HG03439 (cell line): Measurements from ENCODE around the gene PDE4B.
"Not testable (repeated sequence)": the region's sequence is repeated elsewhere in the genome, so short reads cannot be mapped to it uniquely, and the experiment has no call there.

Source experiments
- ATAC-seq: cut with Tn5 transposase; IDR thresholded peaks from one replicate; pipeline ENCODE4 v1.9.1; 2021; ENCODE audit warnings: mild to moderate bottlenecking, moderate library complexity; ENCODE audit not compliant: unreplicated experiment

Gene PDE4B

DNA sequence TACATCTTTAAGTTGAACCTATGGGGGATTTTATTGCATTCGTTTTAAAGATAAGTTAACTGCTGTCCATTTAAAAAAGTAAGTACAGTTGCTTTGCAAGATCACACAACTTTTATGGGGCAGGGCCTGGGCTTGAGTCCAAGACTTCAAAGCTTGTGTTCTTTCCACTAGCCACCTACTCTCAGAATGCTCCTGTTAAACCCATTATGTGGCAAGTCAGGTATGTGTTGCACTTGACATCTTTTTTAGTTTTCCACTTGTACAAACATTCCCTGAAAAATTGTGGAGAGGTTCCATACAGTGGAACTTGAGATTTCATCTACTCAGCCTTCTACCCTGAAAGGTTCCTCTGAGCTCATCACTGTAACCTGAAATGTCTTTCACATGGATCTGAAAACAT lies 505.8 kb downstream of the PDE4B start:
- ATAC-seq, result no peak

DNA sequence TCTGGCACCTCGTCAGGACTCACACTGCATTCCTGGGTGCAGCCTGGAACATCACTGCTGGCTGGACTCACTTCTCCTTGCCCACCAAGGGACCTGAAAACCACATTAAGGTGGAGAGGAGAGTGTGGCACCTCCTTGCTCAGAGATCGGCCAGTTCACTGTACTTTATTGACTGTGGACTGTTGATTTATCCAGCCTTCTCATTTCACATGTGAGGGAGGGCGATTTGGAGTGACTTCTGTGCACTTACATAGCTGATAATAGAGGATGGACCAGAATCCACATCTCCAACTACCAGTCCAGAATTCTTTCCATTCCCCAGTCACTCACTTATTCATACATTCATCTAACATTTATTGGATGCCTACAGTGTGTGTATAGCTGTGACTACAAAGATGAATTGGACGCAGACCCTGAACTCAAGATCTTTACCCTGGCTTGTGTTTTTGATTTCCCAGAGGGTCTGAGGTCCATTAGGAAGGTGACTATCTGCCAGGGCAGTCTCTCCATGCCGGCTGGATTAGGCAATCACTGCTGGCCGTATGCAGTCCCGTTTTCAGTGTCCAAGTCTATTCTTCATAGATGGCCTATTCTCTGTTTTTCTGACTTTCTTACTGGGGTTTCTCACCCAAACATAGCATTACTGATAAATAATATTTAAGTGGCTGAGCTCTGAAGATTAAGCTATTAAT lies 507.7 kb downstream of the PDE4B start:
- no peak for ATAC-seq

DNA sequence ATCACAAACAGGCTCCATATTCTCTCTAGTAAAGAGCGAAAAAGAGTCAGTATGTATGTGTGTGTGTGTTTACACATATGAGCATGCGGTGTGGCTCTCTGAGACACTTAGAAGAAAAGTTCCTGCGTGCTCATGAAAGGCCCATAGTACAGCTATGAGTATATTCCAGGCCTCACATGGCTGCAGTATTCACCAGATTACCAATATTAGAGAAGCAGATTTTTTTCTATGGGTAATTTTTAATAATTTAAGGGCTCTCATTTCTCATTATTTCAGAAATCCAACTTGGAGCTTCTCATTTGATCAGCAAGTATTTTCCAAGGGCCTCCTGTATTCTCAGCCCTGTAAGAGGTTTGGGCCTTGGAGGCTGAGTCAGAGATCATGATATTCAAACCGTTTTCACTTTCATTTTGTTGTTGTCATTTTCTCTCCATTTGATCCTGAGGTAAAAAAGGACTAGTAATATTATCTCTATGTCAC lies 508.3 kb downstream of the PDE4B start:
- ATAC-seq, result peak; percentile 85

DNA sequence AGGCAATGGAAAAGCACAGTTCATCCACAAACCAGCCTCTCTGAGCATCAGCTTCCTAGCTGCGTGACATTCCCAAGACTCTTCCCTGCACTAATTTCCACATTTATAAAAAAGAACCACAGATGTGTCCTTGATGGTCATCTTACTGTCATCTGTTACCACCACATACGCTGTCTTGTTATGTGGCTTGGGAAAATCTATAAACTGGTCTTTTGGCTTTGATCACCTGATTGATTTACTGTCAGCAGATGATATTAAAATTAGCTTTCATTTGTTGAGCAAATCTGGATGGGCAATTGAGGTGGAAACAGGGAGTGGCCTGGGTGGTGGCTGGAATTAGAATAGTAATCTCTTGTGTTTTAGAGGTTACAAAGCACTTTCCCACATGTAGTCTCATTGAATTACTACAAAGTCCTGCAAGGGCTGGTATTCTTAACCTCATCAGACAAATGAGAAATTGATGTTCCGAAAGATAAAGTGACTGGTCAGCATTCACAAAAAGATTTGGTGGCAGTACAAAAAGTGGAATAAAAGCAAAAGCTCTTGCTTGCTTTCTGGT lies 509.6 kb downstream of the PDE4B start:
- ATAC-seq, result no peak

DNA sequence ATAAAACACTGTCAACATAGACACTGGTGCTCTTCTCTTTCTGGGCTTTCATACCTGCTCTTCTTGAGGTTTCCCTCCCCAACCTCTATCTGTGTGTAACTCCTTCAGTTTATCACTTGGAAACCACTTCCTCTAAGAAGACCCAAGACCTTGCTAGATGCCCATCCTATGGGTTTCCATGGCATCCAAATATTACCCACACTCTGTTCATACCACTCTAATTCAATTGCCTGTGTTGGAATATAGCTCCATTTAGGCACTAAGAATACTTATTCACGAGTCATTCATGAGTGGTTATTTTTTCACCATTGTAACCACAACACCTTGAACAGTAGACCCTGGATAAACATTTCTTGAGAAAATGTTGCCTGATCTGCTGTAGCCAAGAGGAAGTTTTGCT lies 510.1 kb downstream of the PDE4B start:
- no peak for ATAC-seq

DNA sequence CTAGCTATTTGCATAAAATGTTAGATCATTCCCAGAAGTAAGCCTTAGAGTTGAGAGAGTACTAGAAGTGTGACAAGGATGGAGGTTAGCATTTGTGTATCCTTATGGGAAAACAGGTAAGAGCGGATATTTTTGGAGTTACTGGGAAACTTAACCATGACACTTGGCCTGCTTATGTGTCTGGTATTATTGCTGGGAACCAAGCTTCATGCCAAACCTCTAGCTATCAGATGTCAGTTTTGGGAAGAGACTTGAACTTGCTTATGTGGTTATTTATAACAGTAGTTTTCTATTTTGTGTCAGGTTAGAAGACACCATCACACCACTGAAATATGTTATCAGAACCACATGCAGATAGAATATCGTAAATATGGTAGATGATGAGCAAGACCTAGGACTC lies 511.0 kb downstream of the PDE4B start:
- ATAC-seq, result no peak

DNA sequence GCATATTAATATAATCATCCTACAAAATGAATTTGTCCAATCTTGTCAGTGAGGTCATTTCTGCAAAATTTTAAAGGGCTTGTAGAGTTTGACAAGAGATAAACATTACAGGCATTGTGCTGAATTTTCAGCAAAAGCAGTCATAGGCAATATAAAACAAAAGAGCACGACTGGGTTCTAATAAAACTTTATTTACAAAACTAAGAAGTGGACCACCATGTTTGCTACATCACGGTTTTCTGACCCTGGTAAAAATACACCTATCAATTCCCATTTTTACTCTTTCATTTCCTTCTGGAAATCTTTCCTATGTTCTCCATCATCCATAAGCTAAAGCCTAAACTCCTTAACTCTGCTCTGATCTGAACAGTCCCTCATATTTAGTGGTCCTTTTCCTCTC lies 511.4 kb downstream of the PDE4B start:
- no peak for ATAC-seq

DNA sequence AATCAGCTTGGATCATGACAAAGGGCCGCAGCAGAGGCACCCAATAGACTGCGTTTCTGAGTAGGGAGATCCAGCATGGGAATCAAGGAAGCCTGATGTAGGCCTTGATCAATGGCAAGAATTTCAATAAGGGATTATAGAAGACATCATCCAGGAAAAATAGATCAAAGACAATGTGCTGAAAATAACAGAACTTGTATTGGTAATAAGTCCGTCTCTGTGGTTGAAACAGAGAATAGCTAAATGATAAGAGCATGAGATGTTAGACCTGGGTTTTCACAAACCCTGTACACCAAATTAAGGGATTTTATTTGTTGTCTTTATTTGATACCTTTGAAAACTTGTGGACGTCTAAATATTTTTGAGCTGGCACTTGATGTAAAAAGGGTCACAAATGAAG lies 513.2 kb downstream of the PDE4B start:
- no peak for ATAC-seq

DNA sequence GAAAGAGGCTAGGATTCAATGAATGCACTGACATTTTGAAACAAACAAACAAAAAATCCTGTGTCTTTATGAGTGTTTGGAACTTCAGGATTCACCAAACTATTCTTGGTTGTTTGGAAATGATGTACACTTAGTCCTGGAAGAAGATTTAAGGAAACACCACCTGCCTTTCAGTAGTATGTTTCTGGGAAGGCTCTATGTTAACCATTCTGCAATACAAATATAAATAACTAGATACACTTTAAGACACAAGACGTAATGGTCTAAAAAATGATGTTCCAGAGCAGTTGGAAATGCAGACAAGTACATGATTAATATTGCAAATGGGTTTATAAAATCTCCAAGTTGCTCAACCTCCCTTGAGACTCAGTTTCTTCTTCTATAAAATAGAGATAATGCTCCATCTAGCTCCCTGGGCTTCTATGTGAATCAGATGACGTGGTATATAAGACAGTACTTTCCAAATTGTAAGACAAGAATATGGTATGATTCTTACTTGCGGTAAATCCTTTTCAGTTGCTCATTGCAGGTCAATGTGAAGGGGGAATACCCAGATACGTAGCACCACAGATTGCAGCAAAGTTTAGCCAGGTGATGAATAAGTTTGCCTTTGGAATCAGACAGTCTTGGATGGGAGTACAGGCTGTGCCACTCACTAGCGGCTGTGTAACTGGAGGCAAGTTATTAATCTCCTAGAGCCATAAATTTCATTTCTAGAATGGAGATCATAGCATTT lies 516.5 kb downstream of the PDE4B start:
- no peak for ATAC-seq

DNA sequence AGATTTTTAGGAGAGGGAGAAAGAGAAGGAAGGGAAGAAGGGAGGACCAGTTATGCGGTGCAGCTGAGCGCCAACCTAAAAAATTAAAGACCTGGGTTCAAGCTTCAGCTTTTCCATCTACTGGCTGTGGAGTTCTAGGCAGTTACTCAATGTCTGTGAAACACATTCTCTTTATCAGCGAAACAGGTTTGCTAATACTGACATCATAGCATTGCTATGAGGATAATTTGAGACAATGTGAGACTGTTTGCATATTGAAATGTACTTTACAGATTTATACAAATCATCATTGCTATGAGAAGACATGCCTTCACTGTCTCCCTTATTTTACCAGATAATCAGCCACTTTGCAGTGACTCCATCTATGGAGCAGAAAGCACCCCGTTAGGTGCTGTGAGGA lies 518.4 kb downstream of the PDE4B start:
- no peak for ATAC-seq

DNA sequence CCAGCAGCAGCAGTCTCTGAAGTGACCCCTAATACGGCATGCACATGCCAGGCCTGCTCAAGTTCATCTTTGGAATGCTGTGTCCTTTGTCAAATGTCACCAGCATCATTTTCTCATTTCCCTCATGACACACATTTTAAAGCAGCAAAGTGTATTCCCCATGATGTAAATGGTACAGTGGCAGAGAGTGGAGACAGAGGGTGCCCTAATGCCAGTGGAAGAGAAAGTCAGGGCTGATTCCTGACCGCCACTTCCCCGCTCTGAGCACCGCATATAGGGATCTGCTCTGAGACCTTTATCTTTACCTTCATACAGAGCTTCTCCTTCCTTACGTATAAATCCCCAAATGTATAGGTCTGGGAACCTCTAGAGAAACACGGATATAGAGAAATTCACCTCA lies 518.9 kb downstream of the PDE4B start:
- ATAC-seq, result no peak

DNA sequence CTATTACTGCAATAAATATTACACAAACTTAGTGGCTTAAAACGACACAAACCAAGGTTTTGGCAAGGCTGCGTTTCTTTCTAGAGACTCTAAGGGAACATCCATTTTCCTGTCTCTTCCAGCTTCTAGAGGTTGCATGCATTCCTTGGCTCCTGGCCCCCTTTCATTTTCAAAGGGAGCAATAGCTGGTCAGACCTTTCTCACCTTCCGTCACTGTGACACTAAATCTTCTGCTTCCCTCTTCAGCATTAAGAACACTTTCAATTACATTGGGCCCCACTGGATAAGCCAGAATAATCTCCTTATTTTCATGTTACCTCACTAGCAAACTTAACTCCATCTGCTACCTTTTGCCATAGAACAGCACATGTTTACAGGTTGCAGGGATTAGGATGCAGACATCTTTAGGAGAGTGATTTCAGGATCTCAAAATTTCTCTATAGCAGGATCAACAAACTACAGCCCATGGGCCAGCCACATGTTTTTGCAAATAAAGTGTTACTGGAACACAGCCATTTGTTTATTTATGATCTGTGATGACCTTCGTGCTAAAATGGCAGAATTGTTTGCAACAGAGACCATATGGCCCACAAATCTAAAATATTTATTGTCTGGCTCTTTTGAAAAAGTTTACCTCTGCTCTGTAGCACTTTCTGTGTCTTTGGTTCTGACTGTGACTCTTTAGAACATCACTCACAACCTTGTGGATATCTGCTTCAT lies 519.7 kb downstream of the PDE4B start:
- no peak for ATAC-seq

DNA sequence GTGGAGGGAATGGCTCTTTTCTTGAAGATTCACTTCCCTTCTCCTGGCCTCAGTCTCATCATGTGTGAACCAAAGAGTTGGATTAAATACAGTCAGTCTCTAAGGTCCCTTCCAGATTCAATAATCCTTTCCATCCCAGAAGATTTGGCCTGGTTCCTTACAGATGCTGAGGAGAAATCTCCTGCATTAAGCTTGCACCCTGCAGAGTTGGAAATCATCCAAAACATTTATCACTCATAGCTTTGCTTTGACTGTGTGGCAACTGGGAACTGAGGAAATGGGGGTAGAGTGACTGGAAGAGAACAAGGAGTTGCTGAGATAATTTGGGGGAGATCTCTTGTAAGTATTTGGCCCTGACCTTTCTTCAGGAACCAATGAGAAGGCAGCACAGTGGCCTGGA lies 520.7 kb downstream of the PDE4B start:
- no peak for ATAC-seq

DNA sequence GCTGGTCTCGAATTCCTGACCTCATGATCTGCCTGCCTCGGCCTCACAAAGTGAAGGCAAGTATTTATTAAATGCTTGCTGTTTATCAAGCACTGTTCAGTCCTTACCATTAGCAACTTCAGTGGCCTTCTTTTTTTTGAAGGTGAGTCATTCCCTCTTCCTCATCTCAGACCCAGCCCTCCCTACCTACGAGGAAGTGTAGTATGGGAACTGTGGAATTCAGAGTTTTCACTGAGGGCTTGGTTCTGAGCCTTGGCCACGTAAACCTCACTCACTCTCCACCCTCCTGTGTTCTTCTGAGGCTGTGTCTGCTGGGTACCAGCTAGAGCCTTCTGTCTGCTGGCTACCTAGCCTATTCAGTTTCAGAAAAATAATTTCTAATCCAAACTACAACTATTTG lies 523.0 kb downstream of the PDE4B start:
- ATAC-seq, result no peak

DNA sequence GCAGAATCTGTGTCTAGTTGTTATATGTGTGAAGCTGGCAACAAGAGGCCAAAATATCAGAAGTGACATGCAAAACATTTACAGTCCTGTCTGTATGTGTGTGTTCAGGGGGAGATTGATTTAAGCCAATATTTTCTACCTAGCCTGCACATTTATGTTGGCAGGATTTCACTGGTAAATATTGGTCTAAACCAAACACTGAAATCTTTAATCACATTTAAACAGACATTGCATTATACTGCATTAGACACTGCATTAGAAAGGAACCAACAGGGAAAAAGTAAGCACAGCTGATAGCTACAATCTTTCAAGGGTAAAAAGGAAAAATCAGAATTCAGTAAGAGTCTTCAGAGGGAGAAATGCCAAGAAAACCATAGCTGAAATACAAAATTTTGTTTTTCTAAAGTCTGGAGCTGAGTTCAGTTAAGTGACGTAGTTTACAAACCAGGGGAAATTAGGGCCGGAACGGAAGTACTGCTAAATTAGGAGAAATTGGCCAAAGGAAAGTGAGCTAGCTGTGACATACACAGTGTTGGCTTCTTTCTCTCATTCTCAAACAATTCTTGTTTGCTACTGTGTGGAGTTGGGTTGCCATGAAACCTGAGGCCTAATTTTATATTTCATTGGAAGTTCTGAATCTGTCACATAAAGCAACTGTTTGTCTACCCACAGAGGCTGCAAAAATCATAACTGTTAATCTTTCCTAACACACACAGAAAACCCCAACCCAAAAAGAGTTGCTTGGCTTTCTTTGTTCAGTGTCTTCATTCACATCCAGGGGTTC lies 524.0 kb downstream of the PDE4B start:
- ATAC-seq, result no peak

DNA sequence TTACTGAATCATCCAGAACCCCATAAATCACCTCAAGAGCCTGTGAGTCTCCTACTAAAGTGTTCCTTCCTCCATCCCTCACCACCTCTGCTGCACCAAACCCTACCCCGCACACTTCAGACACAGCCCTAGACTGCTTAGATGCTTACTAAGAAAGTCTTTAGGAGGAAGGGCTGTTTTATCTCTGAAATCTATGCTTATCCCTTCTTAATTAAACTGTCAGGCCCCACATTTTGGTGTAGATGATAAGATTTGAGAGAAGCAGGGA lies 524.5 kb downstream of the PDE4B start:
- ATAC-seq, result no peak

DNA sequence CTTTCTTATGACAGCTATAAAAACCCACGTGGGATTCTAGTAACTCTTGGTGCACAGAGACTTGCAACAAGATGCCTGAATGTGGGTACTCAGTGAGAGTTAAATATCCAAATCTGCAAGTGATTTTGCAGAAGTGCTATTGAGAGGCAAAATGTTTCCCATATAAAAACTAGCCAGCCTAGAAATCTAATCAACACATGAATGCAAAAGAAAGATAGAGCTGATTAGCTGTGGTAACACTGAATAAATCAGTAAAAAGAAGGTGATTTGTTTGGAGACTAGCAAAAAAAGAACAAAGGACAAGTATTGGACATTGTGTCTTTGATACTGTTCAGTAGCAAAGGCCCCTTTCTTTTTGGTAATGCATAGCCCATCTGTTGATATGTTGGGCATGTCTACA lies 527.5 kb downstream of the PDE4B start:
- no peak for ATAC-seq

DNA sequence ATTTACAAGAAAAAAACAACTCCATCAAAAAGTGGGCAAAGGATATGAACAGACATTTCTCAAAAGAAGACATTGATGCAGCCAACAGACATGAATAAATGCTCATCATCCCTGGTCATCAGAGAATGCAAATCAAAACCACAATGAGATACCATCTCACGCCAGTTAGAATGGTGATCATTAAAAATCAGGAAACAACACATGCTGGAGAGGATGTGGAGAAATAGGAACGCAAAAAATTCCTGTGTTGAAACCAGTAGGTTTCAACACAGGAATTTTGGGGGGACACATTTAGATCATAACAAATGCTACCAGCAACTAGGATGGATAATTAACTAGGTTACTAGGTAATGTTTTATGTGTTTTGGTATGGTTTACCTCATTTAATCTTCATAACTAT lies 529.8 kb downstream of the PDE4B start:
- ATAC-seq, result not testable (repeated sequence)

DNA sequence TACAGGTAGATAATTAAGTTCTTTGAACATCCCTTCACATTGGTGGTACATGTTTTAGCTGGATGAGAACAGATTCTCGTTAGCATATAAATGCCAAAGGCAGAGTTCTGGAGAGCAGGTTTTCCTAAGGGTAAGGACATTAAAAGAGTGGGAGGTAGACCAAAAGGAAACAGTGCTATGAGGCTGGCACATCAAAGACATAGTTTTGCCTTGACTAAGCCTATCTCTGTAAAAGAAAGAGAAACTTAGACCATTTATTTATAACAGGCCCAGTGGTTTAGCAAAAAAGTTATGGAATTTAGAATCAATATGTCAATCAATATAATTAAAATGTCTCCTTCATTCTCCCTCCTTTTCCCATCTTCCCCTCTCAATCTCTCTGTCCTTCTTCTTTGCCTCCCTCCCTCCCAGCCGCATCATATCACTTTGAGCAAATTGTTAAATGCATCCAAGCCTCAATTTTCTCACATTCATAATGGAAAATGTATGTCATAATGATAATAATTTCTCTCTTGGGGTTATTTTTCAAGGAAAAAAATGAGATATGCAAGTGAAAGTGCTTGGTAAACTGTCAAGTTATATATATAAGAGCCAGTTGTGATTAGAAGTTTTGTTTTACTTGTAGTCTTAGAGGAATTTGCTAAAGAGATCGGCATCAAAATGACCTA lies 531.4 kb downstream of the PDE4B start:
- no peak for ATAC-seq

DNA sequence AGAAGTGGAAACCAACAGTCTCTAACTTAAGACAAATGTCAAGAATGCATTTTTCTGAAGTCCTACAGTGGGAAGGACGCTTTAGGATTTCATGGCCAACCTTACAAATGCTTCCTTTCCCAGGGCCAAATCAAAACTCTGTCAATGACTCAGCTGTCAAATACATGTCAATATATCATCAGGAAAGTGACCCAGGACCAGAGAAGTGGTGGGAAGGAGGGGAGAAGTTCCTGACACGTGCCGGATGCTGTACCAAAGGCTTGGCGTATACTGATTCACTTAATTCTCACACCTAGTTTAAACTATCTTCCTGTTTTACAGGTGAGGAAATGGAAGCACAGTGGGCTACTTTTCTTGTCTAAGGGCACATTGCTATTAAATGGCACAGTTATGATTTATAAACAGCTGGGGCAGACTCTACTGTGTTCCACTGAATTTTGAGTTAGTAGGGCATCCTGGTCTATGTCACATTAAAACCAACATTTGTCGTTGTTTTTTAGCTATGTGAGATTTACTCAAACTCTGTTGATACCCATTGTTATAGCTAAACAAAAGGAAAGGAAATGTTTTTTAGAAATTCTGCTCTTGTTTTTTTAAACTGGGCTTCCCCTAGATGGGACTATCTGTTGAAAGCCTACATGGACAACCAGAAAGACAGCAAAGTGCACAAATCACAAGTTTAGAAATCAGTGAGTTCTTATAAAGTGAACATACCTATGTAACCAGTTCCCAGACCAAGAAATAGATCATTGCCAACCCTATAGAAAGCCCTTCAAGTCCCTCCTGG lies 533.1 kb downstream of the PDE4B start:
- ATAC-seq, result no peak
